ENCODE measurements around the gene IFT43.

Gene IFT43

GRCh38 chr14:76115010-76115422 is 129.5 kb downstream of the IFT43 start:
- DNase-seq: no peak

- DNase-seq: no peak
Observed at GRCh38 chr14:76117789-76118484, 132.4 kb downstream of the IFT43 start.

- DNase-seq: no peak
Observed at GRCh38 chr14:76118594-76118993, 133.0 kb downstream of the IFT43 start.

GRCh38 chr14:76121089-76121748 is 135.7 kb downstream of the IFT43 start:
- DNase-seq: no peak

GRCh38 chr14:76123426-76124225 is 138.1 kb downstream of the IFT43 start:
- DNase-seq: no peak

- DNase-seq: no peak
Observed at GRCh38 chr14:76125511-76125910, 139.9 kb downstream of the IFT43 start.

- DNase-seq: no peak
Observed at GRCh38 chr14:76126076-76126475, 140.5 kb downstream of the IFT43 start.

GRCh38 chr14:76129851-76130576 is 144.5 kb downstream of the IFT43 start:
- no peak for DNase-seq

GRCh38 chr14:76131071-76131965 is 145.8 kb downstream of the IFT43 start:
- no peak for DNase-seq

GRCh38 chr14:76133103-76133502 is 147.5 kb downstream of the IFT43 start:
- DNase-seq: no peak
